Measurements from ENCODE around the gene PRKAR2B.

GRCh38 chr7:107164092-107164491, 119.6 kb downstream of the PRKAR2B start:
- TF ChIP-seq, protein P1, sequence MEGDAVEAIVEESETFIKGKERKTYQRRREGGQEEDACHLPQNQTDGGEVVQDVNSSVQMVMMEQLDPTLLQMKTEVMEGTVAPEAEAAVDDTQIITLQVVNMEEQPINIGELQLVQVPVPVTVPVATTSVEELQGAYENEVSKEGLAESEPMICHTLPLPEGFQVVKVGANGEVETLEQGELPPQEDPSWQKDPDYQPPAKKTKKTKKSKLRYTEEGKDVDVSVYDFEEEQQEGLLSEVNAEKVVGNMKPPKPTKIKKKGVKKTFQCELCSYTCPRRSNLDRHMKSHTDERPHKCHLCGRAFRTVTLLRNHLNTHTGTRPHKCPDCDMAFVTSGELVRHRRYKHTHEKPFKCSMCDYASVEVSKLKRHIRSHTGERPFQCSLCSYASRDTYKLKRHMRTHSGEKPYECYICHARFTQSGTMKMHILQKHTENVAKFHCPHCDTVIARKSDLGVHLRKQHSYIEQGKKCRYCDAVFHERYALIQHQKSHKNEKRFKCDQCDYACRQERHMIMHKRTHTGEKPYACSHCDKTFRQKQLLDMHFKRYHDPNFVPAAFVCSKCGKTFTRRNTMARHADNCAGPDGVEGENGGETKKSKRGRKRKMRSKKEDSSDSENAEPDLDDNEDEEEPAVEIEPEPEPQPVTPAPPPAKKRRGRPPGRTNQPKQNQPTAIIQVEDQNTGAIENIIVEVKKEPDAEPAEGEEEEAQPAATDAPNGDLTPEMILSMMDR (IDR thresholded peaks at IDR 0.05; ENCODE audit: low read depth, low read length, missing input control): no peak
- TF ChIP-seq ZBTB33 (IDR thresholded peaks at IDR 0.05): no peak
- TF ChIP-seq GABPA (IDR thresholded peaks at IDR 0.05 in 1 of 2, conservative IDR thresholded peaks at IDR 0.05 in 1 of 2): no peak
